H54 (cell line): ENCODE data around the gene LGALS4.
"Not testable (repeated sequence)": the region's sequence is repeated elsewhere in the genome, so short reads cannot be mapped to it uniquely, and the experiment has no call there.

Experiments
- DNase-seq: peaks from one replicate; pipeline ENCODE4 v3.0.0; 2011; ENCODE audit warnings: low spot score, mixed read lengths; ENCODE audit not compliant: insufficient read length
- FAIRE-seq: peaks from 3 replicates; lab custom pipeline; 2011; peaks lifted over from hg19 to GRCh38; lab: Jason Lieb, UNC
- POLR2A ChIP-seq: IDR thresholded peaks from 2 replicates; pipeline ENCODE4 v1.6.1; 2011; ENCODE audit warnings: low read depth, mild to moderate bottlenecking, low read length

The LGALS4 gene

GRCh38 chr19:38769635-38770211 lies 43.0 kb downstream of the LGALS4 start:
- FAIRE-seq (no peak), DNase-seq (no peak)
- no peak for TF ChIP-seq POLR2A

GRCh38 chr19:38766276-38767047 lies 46.3 kb downstream of the LGALS4 start:
- DNase-seq (no peak), FAIRE-seq (no peak)
- TF ChIP-seq POLR2A: no peak

GRCh38 chr19:38765214-38765613 lies 47.5 kb downstream of the LGALS4 start:
- no peak for TF ChIP-seq POLR2A
- no peak for DNase-seq
- no peak for FAIRE-seq

- DNase-seq (no peak), FAIRE-seq (no peak)
- no peak for TF ChIP-seq POLR2A
These were observed 48.9 kb downstream of the LGALS4 start for GRCh38 chr19:38763795-38764220.

GRCh38 chr19:38761884-38762389 lies 50.8 kb downstream of the LGALS4 start:
- DNase-seq, FAIRE-seq: not testable (repeated sequence)

- not testable (repeated sequence) for DNase-seq, FAIRE-seq
These were observed 51.8 kb downstream of the LGALS4 start for GRCh38 chr19:38760805-38761517.

- TF ChIP-seq POLR2A: no peak
- DNase-seq (no peak), FAIRE-seq (no peak)
These were observed 53.1 kb downstream of the LGALS4 start for GRCh38 chr19:38759590-38760003.

GRCh38 chr19:38754196-38754595 lies 58.5 kb downstream of the LGALS4 start:
- not testable (repeated sequence) for FAIRE-seq, DNase-seq

- FAIRE-seq: not testable (repeated sequence)
These were observed 59.0 kb downstream of the LGALS4 start for GRCh38 chr19:38753783-38754182.

More at GRCh38 chr19:38753783-38754182, 59.0 kb downstream of the LGALS4 start:
- DNase-seq: not testable (repeated sequence)
